H1 (cell line): Measurements from ENCODE around the gene PDE1C. TPM values are rescaled to one million over a fixed set of nuclear protein-coding genes. Genes with fewer than 3 reads are reported as not detected.

Experiments used
- EGR1 ChIP-seq: IDR thresholded peaks from 2 replicates; pipeline ENCODE4 v1.6.1; 2011; ENCODE audit warnings: low read depth, low read length, borderline replicate concordance
- NANOG ChIP-seq: IDR thresholded peaks from 2 replicates; pipeline ENCODE4 v1.6.1; 2011; ENCODE audit warnings: low read length, low read depth, mild to moderate bottlenecking, inconsistent platforms; ENCODE audit not compliant: insufficient read depth, poor library complexity, severe bottlenecking
- SUZ12 ChIP-seq: fragments of 200-600 bp; sonication (generic); IDR thresholded peaks from 2 replicates; pipeline ENCODE4 v1.6.1; 2012; ENCODE audit warnings: mild to moderate bottlenecking, inconsistent platforms, low read length, moderate library complexity, mixed read lengths
- TEAD4 ChIP-seq: IDR thresholded peaks from 2 replicates; pipeline ENCODE4 v1.6.1; 2012; ENCODE audit warnings: low read depth, low read length, inconsistent platforms, mixed read lengths
- polyA plus RNA-seq, 7 experiments: library from polyadenylated mRNA; depleted of rRNA in 3 of 7; stranded (reverse) in 5 of 7; unstranded in 2 of 7; fragments of >200 nt in 5 of 7; fragments of 200-250 nt in 2 of 7; gene quantifications; 1 replicate in 5 of 7; 2 replicates in 1 of 7; 4 replicates in 1 of 7; pipeline versions ENCODE4 v1.2.1 to v1.2.3, GENCODE V29; 2011 to 2013; ENCODE audit warnings: missing spikeins in 2 of 7, mixed read lengths in 2 of 7
- total RNA-seq: library from RNA; stranded (reverse); fragmentation: NEBNext Ultra II Directional; extraction: Animal tissue kit (Norgen Biotek cat#: 25700); gene quantifications from 2 replicates; pipeline ENCODE4 v1.2.1, GENCODE V29; 2021

PDE1C gene
- total and polyA plus RNA-seq, 2 of the 8 experiments (the other 6 are each of a cell fraction or from before 2014, with no cell fraction given) = 0.11 to 1.1 TPM

DNA sequence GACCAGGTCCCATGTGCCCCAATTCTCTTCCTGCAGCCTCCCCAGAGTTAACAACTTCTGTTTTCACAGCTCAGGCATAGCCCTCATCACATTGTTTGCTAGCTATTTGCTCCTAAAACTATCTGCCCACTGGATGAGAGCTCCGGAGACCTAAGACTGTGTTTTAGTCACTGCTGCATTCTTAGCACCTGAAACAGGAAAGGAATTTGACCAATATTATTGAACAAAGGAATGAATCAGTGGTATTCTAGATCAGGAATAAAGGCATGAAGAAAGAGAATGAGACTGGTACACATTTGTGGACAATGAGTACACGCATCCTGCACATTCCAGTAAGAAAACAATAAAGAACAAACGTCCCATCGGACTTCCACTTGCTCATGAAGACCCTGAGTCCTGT, 328.4 kb downstream of the PDE1C start (continued):
- TF ChIP-seq EGR1 = no peak
- TF ChIP-seq SUZ12 = no peak
- no peak for TF ChIP-seq TEAD4
- no peak for TF ChIP-seq NANOG
